ENCODE data around the gene GAK. TPM values are rescaled to one million over a fixed set of nuclear protein-coding genes. Genes with fewer than 3 reads are reported as not detected.

Gene GAK
- total RNA-seq, 4 donors from 2014 or later, result 64.8 to 73.9 (median 70.6) TPM

DNA sequence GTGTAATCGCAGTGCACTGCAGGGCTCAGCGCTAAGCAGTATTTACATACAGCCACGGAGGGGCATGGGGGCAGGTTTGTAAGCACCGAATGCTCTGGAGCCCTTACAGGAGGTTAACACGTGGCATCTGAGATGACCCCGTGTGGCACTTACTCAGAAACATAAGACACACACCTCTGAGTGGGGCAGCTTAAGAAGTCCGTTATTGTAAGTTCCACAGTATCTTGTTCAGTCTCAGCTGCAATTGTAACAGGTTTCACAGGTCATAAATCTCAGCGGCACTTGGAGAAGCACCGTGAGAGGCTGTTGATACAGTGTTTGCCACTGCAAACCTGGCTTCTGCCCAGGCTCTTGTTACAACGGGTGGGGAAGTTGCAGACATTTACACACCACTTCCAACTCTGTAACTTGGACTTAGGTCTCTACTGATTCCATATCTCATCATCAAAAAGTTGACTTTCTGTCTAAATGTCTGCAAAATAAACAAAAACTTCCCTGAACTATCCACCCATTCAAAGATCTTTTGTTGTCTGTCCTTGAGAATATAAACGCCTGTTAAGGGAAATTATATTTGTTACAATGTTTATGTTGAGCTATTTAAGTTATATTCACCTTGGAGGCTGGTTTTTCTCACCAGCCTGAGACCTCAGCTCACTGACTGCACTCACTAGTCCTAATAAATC, 116.5 kb downstream of the GAK start:
- no peak for DNase-seq (ENCODE audit: extremely low spot score)
- H3K36me3 ChIP-seq, result no peaks in the 10 kb centered on the region
- TF ChIP-seq EP300 (IDR thresholded peaks at IDR 0.05) (no peak), POLR2A (IDR thresholded peaks at IDR 0.05; ENCODE audit: low read depth) (no peak), POLR2AphosphoS5 (IDR thresholded peaks at IDR 0.05) (no peak)
- TF ChIP-seq, protein P1, sequence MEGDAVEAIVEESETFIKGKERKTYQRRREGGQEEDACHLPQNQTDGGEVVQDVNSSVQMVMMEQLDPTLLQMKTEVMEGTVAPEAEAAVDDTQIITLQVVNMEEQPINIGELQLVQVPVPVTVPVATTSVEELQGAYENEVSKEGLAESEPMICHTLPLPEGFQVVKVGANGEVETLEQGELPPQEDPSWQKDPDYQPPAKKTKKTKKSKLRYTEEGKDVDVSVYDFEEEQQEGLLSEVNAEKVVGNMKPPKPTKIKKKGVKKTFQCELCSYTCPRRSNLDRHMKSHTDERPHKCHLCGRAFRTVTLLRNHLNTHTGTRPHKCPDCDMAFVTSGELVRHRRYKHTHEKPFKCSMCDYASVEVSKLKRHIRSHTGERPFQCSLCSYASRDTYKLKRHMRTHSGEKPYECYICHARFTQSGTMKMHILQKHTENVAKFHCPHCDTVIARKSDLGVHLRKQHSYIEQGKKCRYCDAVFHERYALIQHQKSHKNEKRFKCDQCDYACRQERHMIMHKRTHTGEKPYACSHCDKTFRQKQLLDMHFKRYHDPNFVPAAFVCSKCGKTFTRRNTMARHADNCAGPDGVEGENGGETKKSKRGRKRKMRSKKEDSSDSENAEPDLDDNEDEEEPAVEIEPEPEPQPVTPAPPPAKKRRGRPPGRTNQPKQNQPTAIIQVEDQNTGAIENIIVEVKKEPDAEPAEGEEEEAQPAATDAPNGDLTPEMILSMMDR (IDR thresholded peaks at IDR 0.05), result no peak
- H3K27me3 ChIP-seq, result peaks cover 0 to 87% (median 3%) of the 10 kb centered on the region in 4 donors
- peaks cover 0 to 6% (median 5%) of the 10 kb centered on the region in 4 donors for H3K9me3 ChIP-seq
- H3K4me3 ChIP-seq, result no peak overlapping the region
- WGBS, result 34% methylated on average over 11 of the region's 11 CpGs
- intact Hi-C loops (cut with DNase I), result no loop called here
- peaks cover 0 to 5% (median 0%) of the 10 kb centered on the region in 4 donors for H3K4me1 ChIP-seq
- H3K27ac ChIP-seq (replicated peaks in 1 of 4), result no peak overlapping the region

DNA sequence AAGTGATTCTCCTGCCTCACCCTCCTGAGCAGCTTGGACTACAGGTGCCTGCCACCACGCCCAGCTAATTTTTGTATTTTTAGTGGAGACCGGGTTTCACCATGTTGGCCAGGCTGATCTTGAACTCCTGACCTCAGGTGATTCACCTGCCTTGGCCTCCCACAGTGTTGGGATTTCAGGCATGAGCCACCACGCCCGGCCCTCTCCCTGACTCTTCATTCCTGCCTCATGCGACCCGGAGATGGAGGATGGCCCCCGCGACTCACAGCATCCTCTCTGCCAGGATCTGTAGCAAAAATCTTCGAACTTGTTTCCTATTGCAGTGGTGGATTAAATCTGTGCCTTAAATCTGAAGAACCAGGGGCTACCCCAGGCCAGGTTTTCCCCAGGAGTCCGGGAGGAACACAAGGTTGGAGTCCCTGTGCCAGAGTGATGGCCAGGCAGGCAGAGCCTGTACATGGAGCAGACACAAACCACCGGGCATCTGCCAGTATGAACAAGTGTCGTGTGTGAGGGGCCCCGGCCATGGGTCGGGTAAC, 117.7 kb downstream of the GAK start:
- intact Hi-C loops (cut with DNase I), result no loop called here
- TF ChIP-seq POLR2AphosphoS5 (IDR thresholded peaks at IDR 0.05) (no peak), POLR2A (IDR thresholded peaks at IDR 0.05; ENCODE audit: low read depth) (no peak), EP300 (IDR thresholded peaks at IDR 0.05) (no peak)
- TF ChIP-seq, protein P1 (IDR thresholded peaks at IDR 0.05), result no peak
- peaks cover 0 to 5% (median 0%) of the 10 kb centered on the region in 4 donors for H3K4me1 ChIP-seq
- no peak for DNase-seq (ENCODE audit: extremely low spot score)
- H3K27me3 ChIP-seq, result peaks cover 0 to 84% (median 3%) of the 10 kb centered on the region in 4 donors
- H3K4me3 ChIP-seq, result no peak overlapping the region
- no peaks in the 10 kb centered on the region for H3K36me3 ChIP-seq
- H3K27ac ChIP-seq (replicated peaks in 1 of 4), result no peak overlapping the region
- WGBS, result 83% methylated on average over 12 of the region's 14 CpGs
- peaks cover 0 to 1% (median under 1%) of the 10 kb centered on the region in 4 donors for H3K9me3 ChIP-seq

DNA sequence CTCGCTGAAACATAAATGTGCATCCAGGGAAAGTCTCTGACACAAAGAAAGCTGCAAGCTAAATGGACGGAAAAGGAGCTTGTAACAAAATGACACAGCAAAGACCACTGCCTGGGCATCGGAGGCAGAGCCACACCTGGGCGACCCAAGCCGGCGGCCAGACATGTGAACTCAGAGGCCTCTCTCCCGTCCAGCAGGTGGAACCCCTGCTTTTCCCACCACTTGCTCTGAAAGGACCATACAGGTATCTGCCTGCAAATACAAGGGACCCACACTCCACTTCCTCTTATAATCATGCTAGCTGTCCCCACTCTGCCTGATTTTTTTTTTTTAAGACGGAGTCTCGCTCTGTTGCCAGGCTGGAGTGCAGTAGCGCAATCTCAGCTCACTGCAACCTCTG, 118.2 kb downstream of the GAK start:
- Histone ChIP-seq H3K9me3 (no peaks in the 10 kb centered on the region), H3K4me1 (peaks cover 0 to 5% (median 0%) of the 10 kb centered on the region in 4 donors), H3K36me3 (no peaks in the 10 kb centered on the region), H3K27ac (replicated peaks in 1 of 4) (no peak overlapping the region), H3K27me3 (peaks cover 0 to 84% (median 3%) of the 10 kb centered on the region in 4 donors), H3K4me3 (no peak overlapping the region)
- DNase-seq (ENCODE audit: extremely low spot score), result no peak
- WGBS, result 63% methylated on average over 10 of the region's 10 CpGs
- intact Hi-C loops (cut with DNase I), result no loop called here
- TF ChIP-seq EP300 (IDR thresholded peaks at IDR 0.05), result no peak
- TF ChIP-seq POLR2A (IDR thresholded peaks at IDR 0.05; ENCODE audit: low read depth), result no peak
- TF ChIP-seq, protein P1 (IDR thresholded peaks at IDR 0.05), result no peak
- TF ChIP-seq POLR2AphosphoS5 (IDR thresholded peaks at IDR 0.05), result no peak

DNA sequence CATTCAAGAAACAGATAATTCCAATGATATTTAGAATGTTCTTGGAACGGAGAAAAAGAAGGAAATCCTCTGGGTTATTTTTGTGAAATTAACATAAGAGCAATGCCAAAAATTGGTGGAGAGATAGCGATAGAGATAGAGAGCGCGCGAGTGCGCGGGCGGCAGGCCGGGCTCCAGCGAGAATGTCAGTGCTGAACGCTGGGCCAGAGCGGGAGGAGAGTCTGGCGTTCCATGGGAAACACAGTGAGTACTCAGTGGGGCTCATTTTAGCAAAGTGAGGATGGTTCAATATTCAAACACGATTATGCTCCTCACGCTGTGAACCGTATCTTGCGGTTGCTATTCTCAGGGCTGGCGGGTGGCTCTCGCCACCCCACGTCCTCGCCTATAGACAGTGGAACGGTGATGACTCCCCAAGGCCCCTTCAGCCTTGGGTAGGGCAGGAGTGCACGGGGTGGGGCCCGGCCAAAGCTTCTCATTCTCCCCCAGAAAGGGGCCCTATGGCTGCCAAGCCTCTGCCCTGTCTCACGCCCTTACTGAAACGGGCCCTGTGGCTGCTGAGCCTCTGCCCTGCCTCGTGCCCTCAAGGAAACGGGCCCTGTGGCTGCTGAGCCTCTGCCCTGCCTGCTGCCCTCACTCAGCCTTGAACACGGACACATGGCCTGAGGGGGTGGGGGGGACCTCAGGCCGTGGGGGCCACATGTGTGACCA, 123.1 kb downstream of the GAK start:
- no peak overlapping the region for H3K4me3 ChIP-seq
- H3K27ac ChIP-seq (replicated peaks in 1 of 4), result no peak overlapping the region
- intact Hi-C loops (cut with DNase I), result no loop called here
- H3K36me3 ChIP-seq, result no peaks in the 10 kb centered on the region
- peaks cover 0 to 68% (median 3%) of the 10 kb centered on the region in 4 donors for H3K27me3 ChIP-seq
- H3K9me3 ChIP-seq, result no peaks in the 10 kb centered on the region
- no peak for TF ChIP-seq POLR2A (IDR thresholded peaks at IDR 0.05; ENCODE audit: low read depth)
- TF ChIP-seq, protein P1 (IDR thresholded peaks at IDR 0.05), result no peak
- TF ChIP-seq POLR2AphosphoS5 (IDR thresholded peaks at IDR 0.05), result no peak
- TF ChIP-seq EP300 (IDR thresholded peaks at IDR 0.05), result no peak
- no peak for DNase-seq (ENCODE audit: extremely low spot score)
- WGBS, result 68% methylated on average over 23 of the region's 30 CpGs
- peaks cover 0 to 5% (median 1%) of the 10 kb centered on the region in 4 donors for H3K4me1 ChIP-seq

Measured in esophagus muscularis mucosa (tissue), 4 donors.